Tongue (tissue), 2 donors: ENCODE data around the gene ADCY9. TPM values are rescaled to one million over a fixed set of nuclear protein-coding genes. Genes with fewer than 3 reads are reported as not detected.
"Not testable (repeated sequence)": the region's sequence is repeated elsewhere in the genome, so short reads cannot be mapped to it uniquely, and the experiment has no call there.

Experiments used
- DNase-seq: peaks from one replicate; pipeline ENCODE4 v3.0.0-alpha.2; 2015
- total RNA-seq: library from RNA; depleted of rRNA; stranded (reverse); fragments of >200 nt; gene quantifications from one replicate; pipeline ENCODE4 v1.2.3, GENCODE V29; 2014

ADCY9 gene
- total RNA-seq, 1 donor from 2014 or later, result 28.1 TPM

- no peak for DNase-seq
These were observed 141.5 kb downstream of the ADCY9 start for GRCh38 chr16:3974751-3975150.

GRCh38 chr16:3971706-3972105 lies 144.5 kb downstream of the ADCY9 start:
- peak; percentile 77 for DNase-seq

DNA sequence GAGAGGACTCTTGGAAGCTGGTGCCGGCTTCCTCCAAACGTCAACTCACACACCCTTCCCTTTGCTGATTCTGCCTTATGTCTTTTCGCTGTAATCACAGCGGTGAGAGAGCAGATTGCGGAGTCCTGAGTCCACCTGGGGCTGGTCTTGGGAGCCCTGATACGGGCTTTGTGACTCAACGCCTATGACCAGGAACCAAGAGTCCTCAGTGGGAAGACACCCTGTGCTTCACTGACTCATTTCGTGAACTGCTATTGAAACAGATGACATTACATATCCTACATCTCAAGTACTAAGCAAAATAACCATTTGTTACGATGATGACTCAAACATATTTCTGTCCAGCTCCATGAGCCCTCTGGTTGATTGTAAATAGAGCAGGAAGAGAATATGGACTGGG lies 145.0 kb downstream of the ADCY9 start:
- DNase-seq, result no peak

DNA sequence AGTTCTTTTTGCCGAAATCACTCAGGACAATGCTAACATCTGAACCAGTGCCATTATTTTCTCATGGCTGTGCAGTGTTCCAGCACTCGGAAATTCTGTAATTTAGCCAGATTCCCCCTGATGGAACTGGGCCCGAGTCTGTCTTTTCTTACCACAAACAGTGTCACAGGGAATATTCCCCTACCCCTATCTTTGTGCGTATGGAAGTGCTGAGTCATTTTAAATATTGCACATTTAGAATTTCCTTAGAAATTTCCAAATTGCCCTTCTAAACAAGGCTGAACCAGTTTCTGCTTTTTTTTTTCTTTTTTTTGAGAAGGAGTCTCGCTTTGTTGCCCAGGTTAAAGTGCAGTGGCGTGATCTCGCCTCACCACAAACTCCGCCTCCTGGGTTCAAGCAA lies 147.7 kb downstream of the ADCY9 start:
- no peak for DNase-seq

- DNase-seq, result no peak
These were observed 149.6 kb downstream of the ADCY9 start for GRCh38 chr16:3966681-3967080.

DNA sequence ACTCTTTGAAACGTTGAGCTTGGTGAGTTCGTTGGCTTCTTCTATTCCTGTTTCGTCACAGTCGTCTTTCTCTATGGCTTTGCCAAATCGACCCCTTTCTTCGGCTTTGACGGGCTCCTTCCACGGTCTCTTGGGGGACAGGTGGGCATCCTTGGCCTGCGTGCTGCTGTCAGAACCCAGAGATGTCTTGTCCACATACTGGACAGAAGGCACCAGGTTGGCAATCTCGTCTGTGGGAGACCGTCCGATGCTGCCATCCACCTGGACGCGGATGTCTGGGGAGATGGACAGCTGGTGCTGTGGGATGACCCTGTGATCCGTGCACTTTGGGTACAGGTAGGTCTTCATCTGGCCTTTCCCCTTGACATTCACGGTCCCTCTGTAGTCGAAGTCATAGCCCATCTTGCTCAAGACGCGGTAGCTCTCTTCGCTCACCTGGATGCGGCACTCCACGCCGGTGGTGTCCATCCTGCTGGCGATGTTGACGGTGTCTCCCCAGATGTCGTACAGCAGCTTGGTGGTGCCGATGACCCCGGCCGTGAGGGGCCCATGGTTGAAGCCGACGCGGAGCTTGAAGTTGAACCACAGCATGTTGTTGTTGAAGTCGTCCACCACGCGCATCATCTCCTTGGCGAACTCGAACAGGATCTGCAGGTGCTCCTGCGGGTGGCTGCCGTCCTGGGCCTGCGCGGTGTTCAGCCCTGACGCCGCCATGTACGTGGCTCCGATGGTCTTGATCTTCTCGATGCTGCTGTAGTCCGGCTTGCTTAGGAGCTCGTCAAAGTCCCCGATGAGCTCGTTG lies 150.3 kb downstream of the ADCY9 start:
- DNase-seq, result no peak

GRCh38 chr16:3965306-3965705 lies 150.9 kb downstream of the ADCY9 start:
- DNase-seq, result no peak

DNA sequence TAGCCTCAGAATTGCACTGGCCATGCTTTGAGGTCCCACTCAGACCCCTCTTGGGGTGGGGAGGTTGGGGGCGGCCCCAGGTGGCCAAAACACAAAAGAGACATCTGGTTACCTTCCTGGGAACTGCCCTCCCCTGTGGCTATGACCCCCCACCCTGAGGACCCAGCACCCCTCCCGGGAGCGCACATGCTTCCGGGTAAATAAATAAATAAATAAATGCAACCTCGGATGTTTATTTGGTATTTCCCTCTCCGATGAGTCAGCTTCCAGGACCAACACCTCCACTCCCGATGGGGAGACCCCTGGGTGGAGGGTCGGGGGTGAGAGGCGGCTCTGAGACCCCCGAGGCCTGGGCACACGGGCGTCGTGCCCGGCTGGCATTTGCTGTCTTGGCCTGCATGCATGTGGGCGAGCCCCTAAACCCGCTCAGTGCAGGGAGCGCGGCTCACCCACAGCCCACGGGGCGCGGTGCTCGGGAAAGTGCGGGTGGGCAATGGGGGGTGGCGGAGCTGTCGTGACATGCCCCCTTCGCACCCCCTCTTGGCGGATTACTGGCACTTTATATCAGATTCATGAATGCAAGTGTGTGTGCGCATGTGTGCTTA lies 151.5 kb downstream of the ADCY9 start:
- no peak for DNase-seq

- DNase-seq, result no peak
These were observed 152.2 kb downstream of the ADCY9 start for GRCh38 chr16:3963886-3964685.

DNA sequence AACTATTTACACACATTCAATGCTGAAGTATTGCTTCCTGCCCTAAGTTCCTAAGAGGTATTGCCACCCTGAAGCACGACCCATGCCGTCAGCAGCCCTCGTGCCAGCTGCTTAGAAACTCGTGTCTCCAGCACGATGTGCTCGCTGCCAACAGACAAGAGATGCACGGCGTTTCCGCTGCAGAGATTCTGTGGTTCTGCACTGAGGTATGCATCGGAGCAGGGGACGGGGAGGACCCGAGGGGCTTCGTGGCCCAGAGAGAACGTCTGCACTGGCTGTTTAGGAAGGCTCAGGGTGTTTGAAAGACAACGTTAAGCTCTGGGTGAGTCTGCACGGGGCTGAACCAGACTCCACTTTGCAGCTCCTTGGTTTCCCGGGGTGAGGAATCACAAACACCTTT lies 153.0 kb downstream of the ADCY9 start:
- DNase-seq, result peak; percentile 66

DNA sequence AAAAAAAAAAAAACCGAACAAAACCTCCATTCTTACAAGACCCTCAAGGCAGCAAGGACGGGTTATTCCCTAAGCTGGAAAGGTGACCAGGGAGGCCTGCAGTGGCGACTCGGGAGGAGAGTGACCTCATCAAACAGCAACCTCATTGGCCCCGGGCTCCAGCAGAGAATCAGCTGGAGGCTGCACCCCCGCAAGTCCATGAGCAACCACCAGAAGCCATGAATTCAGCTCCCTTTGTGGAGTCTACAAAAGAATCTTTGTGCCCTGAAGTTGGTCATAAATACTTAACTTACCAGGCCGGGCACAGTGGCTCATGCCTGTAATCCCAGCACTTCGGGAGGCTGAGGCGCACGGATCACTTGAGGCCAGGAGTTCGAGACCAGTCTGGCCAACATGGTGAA lies 154.8 kb downstream of the ADCY9 start:
- no peak for DNase-seq

DNA sequence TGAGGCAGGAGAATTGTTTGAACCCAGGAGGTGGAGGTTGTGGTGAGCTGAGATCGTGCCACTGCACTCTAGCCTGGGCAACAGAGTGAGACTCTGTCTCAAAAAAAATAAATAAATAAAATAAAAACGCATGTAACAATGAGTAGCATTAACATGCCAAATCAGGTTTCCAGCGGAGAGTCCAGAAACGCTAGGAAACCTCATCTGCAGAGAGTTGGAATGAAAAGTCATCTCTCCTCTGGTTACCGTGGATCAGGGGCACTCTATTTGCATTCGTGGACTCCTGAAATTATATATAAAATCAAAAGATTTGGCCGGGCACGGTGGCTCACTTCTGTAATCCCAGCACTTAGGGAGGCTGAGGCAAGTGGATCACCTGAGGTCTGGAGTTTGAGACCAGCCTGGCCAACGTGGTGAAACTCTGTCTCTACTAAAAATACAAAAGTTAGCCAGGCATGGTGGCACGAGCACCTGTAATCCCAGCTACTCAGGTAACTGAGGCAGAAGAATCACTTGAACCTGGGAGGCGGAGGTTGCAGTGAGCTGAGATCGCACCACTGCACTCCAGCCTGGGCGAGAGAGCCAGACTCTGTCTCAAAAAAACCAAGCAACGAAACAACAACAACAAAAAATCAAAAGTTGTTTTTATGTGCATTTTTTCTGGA lies 156.2 kb downstream of the ADCY9 start:
- DNase-seq, result not testable (repeated sequence)

GRCh38 chr16:3959148-3959547 lies 157.1 kb downstream of the ADCY9 start:
- DNase-seq, result no peak

- no peak for DNase-seq
These were observed 158.8 kb downstream of the ADCY9 start for GRCh38 chr16:3957344-3957980.

DNA sequence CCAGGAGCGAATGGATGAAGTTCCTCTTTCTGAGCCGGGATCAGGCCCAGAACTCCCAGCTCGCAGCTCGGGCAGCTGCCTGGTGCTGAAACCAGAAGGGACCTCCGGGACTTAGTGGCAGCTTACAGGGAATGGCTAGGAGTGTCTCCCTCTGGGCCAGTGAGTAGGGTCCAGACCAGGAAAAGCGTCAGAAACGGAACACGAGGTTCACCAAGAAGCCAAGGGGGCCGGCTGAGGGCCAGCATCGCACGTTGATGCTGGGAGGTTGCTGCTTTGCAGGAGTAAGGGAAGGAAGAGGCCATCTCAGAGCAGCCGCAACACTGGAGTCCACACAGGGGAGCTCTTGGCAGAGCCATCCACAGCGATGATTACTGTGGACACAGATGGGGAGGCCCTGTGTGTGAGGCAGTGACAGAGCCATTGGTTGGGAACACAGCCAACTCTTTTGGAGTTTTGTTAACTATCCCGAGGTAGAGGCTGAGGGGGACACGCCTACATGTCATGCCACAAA lies 161.8 kb downstream of the ADCY9 start:
- DNase-seq, result peak; percentile 89

DNA sequence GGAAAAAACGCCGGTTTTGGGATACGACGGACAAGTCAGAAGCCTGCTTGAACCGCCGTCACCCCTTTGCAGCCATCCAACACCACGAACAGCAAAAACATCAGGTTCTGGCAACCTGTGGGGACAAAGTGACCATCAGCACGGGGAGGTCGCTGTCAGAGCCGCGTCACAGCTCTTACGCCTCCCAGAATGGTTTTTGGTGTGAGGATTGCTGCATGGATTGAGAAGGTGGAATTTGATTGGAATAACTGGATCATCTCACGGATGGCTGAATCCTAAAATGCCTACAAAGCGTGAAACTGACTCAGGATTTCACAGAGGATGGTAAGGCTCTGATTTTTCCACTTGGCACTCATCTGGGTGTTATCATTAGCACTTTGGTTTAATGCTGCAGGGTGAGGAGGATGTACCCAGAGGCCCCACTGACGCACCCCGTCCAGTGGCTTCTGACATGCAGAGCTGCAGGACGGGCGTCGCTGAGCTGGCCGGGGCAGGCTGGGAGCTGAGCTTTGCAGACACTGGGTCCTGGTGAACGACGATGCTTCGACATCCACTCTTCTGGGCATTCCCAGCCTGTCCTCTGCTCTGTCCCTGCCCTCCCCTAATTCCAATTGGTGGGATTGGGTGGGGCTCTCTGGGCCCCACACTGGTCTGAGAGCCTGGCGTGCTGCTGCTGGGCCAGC lies 162.4 kb downstream of the ADCY9 start:
- DNase-seq, result no peak

DNA sequence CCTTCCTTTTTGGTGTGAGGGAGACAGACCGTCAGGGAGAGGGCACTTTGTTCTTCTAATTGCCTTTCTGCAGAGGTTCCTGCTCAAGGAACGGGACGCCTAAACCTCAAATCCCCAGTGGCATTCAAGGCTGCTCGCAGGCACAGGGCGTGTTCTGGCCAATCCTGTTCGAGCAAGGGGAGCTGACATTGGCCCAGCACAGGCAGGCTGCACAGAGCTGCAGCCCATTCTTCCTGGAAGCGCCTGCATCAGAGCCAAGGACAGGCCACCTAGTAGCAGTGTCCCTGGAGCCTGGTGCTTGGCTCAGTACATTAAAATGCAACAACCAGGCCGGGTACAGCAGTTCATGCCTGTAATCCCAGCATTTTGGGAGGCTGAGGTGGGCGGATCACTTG lies 163.5 kb downstream of the ADCY9 start:
- peak; percentile 76 for DNase-seq

GRCh38 chr16:3951861-3952736 lies 164.1 kb downstream of the ADCY9 start:
- peak; percentile 90 for DNase-seq

DNA sequence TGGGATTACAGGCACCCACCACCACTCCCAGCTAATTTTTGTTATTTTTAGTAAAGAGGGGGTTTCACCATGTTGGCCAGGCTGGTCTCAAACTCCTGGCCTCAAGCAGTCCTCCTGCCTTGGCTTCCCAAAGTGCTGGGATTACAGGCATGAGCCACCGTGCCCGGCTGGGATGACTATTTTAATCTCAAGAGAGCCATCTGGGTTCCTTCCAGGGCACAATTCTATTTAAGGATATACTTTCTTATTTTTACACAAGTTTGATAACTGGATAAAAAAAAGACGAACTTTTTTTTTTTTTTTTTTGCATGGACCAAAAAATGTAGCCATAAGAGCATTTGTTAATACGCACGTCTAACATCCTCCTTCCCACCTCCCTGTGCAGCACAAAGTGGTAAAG lies 164.9 kb downstream of the ADCY9 start:
- not testable (repeated sequence) for DNase-seq
